BLaER1 (cell line): ENCODE measurements around the gene COL10A1.

ENCODE experiments used
- H3K27ac ChIP-seq: shearing (Covaris generic); formaldehyde crosslinking; 2 replicates; pipeline ENCODE4 v1.8.1; 2022
- H3K27me3 ChIP-seq: shearing (Covaris generic); formaldehyde crosslinking; 2 replicates; pipeline ENCODE4 v1.8.1; 2022
- H3K36me3 ChIP-seq: shearing (Covaris generic); formaldehyde crosslinking; 2 replicates; pipeline ENCODE4 v1.8.1; 2022
- H3K4me1 ChIP-seq: shearing (Covaris generic); formaldehyde crosslinking; 2 replicates; pipeline ENCODE4 v1.8.1; 2022
- H3K4me2 ChIP-seq: shearing (Covaris generic); formaldehyde crosslinking; 2 replicates; pipeline ENCODE4 v1.8.1; 2022
- H3K4me3 ChIP-seq: shearing (Covaris generic); formaldehyde crosslinking; 2 replicates; pipeline ENCODE4 v1.8.1; 2022
- H3K9ac ChIP-seq: shearing (Covaris generic); formaldehyde crosslinking; 2 replicates; pipeline ENCODE4 v1.8.1; 2022
- H3K9me3 ChIP-seq: shearing (Covaris generic); formaldehyde crosslinking; 2 replicates; pipeline ENCODE4 v1.8.1; 2022
- H4K20me1 ChIP-seq: shearing (Covaris generic); formaldehyde crosslinking; 2 replicates; pipeline ENCODE4 v1.8.1; 2022
- Cebpa-rat ChIP-seq: shearing (Covaris generic); IDR thresholded peaks from 2 replicates; pipeline ENCODE4 v1.8.1; 2022

Gene COL10A1

GRCh38 chr6:116126032-116126431 is at the start of gene COL10A1:
TSS of gene COL10A1 (minus strand) at chr6:116126132. CDS start at chr6:116125492, 640 bp downstream.
- no peak for TF ChIP-seq Cebpa-rat
- Histone ChIP-seq H3K4me1 (no peaks in the 10 kb centered on the region), H3K36me3 (no peaks in the 10 kb centered on the region), H3K27ac (no peak within 1 kb of the TSS), H3K9me3 (no peaks in the 10 kb centered on the region), H3K4me2 (no peak within 1 kb of the TSS), H3K4me3 (no peak within 1 kb of the TSS), H3K9ac (no peak within 1 kb of the TSS), H3K27me3 (no peaks in the 10 kb centered on the region), H4K20me1 (no peaks in the 10 kb centered on the region)

GRCh38 chr6:116175344-116175743 is 49.4 kb upstream of the COL10A1 start:
- H3K36me3 ChIP-seq: 0 out of 2 replicates have a peak, but pooled peaks cover 5% of the 10 kb centered on the region
- H3K4me1 ChIP-seq: no peaks in the 10 kb centered on the region
- no peak overlapping the region for H3K4me3 ChIP-seq
- no peak overlapping the region for H3K27ac ChIP-seq
- H3K4me2 ChIP-seq: no peak overlapping the region
- no peaks in the 10 kb centered on the region for H3K27me3 ChIP-seq
- no peak for TF ChIP-seq Cebpa-rat
- H3K9ac ChIP-seq: no peak overlapping the region
- H4K20me1 ChIP-seq: no peaks in the 10 kb centered on the region
- H3K9me3 ChIP-seq: peaks cover 11% of the 10 kb centered on the region

DNA sequence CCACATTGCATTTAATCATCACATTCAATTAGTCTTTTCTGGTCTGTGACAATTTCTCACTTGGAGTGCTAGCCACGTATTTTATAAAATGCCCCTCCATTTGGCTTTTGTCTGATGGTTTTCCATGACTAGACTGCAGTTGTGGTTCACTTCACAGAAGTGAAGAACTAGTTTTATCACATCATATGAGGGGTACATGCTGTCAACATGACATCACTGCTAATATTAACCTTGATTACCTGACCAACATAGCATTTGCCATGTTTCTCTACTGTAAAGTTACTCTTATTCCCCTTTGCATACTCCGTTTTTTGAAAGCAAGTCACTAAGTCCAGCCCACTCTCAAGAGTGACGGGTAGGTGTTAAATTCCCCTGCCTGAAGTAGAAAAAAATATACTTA is 48.0 kb upstream of the COL10A1 start:
- TF ChIP-seq Cebpa-rat: no peak
- Histone ChIP-seq H3K4me1 (no peaks in the 10 kb centered on the region), H3K4me3 (no peak overlapping the region), H3K9me3 (peaks cover 11% of the 10 kb centered on the region), H4K20me1 (no peaks in the 10 kb centered on the region), H3K9ac (no peak overlapping the region), H3K36me3 (0 out of 2 replicates have a peak, but pooled peaks cover 5% of the 10 kb centered on the region), H3K27ac (no peak overlapping the region), H3K27me3 (no peaks in the 10 kb centered on the region), H3K4me2 (no peak overlapping the region)

DNA sequence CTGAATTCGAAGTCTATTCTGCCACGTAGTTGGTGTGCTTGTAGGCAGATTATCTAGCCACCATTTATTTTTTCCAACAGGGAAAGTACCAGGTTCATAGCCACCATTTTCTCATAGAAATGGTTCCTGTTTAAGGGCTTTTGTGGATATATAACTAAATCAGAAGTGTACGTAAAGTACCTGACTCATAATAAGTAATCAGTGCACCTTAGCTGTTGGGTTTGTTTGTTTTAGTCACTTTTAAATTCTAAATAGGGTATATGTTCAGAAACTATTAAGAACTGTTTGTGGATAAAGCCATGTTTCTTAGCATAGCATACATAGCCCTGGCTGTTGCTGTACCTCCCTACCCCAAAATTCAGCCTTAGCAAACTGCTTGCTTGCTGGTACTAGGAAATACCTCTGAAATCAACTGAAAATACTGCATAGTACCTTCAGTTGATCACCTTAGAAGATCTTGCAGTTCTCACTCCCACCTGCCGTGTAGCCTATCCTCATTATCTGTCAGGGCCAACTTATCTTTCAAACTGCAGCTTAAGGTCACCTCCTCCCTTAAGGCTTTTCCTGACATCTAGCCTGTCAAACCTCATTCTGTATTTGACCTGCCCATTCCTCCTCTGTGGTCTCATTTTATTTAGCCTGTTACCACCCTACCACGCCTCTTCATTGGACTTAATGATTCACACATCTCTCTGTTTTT is 44.6 kb upstream of the COL10A1 start:
- no peak for TF ChIP-seq Cebpa-rat

GRCh38 chr6:116169880-116170279 is 43.9 kb upstream of the COL10A1 start:
- Histone ChIP-seq H4K20me1 (no peaks in the 10 kb centered on the region), H3K9me3 (peaks cover 17% of the 10 kb centered on the region), H3K36me3 (0 out of 2 replicates have a peak, but pooled peaks cover 5% of the 10 kb centered on the region), H3K4me3 (no peak overlapping the region), H3K27me3 (no peaks in the 10 kb centered on the region), H3K4me1 (peaks cover 9% of the 10 kb centered on the region), H3K4me2 (no peak overlapping the region), H3K9ac (no peak overlapping the region), H3K27ac (no peak overlapping the region)
- TF ChIP-seq Cebpa-rat: no peak

More for the DNA sequence above, 44.6 kb upstream of the COL10A1 start:
- H3K9me3 ChIP-seq: peaks cover 22% of the 10 kb centered on the region
- no peaks in the 10 kb centered on the region for H3K27me3 ChIP-seq
- H3K4me2 ChIP-seq: no peak overlapping the region
- peaks cover 6% of the 10 kb centered on the region for H3K4me1 ChIP-seq
- H3K36me3 ChIP-seq: 0 out of 2 replicates have a peak, but pooled peaks cover 5% of the 10 kb centered on the region
- no peak overlapping the region for H3K4me3 ChIP-seq
- no peak overlapping the region for H3K9ac ChIP-seq
- H4K20me1 ChIP-seq: no peaks in the 10 kb centered on the region
- H3K27ac ChIP-seq: no peak overlapping the region

- Histone ChIP-seq H3K4me2 (no peak overlapping the region), H3K9ac (no peak overlapping the region), H3K27me3 (no peaks in the 10 kb centered on the region), H3K27ac (no peak overlapping the region), H3K36me3 (no peaks in the 10 kb centered on the region), H3K4me1 (peaks cover 9% of the 10 kb centered on the region), H4K20me1 (no peaks in the 10 kb centered on the region), H3K4me3 (no peak overlapping the region), H3K9me3 (peaks cover 17% of the 10 kb centered on the region)
- no peak for TF ChIP-seq Cebpa-rat
These were observed 42.2 kb upstream of the COL10A1 start for GRCh38 chr6:116168148-116168547.

DNA sequence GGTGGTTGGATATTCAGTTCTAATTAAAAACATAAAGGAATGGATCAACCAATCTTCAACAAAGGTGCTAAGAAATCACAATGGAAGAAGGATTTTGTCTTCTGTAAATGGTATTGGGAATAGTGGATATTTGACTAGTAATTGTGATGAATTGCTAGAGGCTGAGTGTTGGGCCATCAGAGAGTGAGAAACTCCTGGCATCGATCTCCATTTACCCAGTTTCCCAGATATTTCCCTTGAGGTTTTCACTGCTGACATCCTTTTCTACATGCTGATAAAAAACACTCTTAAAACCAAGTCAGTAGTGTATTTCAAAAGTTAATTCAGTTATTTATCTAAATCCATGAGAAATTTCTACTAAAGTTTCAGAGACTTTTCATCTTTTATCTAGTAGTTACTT is 40.4 kb upstream of the COL10A1 start:
- Histone ChIP-seq H4K20me1 (no peaks in the 10 kb centered on the region), H3K27ac (no peak overlapping the region), H3K27me3 (no peaks in the 10 kb centered on the region), H3K4me1 (peaks cover 9% of the 10 kb centered on the region), H3K36me3 (no peaks in the 10 kb centered on the region), H3K4me2 (no peak overlapping the region), H3K4me3 (no peak overlapping the region), H3K9me3 (peaks cover 17% of the 10 kb centered on the region), H3K9ac (no peak overlapping the region)
- TF ChIP-seq Cebpa-rat: no peak

- no peak overlapping the region for H3K4me3 ChIP-seq
- peak overlapping the region; percentile 59 for H3K4me2 ChIP-seq
- no peaks in the 10 kb centered on the region for H3K36me3 ChIP-seq
- no peaks in the 10 kb centered on the region for H3K27me3 ChIP-seq
- no peak overlapping the region for H3K9ac ChIP-seq
- peaks cover 9% of the 10 kb centered on the region for H3K4me1 ChIP-seq
- H4K20me1 ChIP-seq: no peaks in the 10 kb centered on the region
- H3K9me3 ChIP-seq: peaks cover 17% of the 10 kb centered on the region
- H3K27ac ChIP-seq: no peak overlapping the region
- no peak for TF ChIP-seq Cebpa-rat
These were observed 39.7 kb upstream of the COL10A1 start for GRCh38 chr6:116165596-116165995.

DNA sequence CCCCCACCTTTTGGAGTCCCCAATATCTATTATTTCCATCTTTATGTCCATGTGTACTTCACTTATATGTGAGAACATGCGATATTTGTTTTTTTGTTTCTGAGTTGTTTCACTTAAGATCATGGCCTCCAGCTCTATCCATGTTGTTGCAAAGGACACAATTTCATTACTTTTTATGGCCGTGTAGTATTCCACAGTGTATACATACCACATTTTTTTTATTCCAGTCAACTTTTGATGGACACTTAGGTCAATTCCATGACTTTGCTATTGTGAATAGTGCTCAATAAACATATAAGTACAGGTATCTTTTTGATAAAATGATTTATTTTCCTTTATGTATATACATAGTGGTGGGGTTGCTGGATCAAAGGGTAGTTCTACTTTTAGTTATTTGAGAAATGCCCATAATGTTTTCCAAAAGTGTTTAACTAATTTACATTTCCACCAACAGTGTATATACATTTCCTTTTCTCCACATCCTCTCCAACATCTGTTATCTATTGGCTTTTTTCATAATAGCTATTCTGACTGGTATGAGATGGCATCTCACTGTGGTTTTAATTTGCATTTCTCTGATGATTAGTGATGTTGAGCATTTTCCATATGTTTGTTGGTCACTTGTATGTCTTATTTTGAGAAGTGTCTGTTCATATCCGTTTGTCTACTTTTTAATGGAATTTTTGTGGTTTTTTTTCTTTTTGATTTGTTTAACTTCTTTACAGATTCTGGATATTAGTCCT is 34.0 kb upstream of the COL10A1 start:
- no peak overlapping the region for H3K9ac ChIP-seq
- no peak overlapping the region for H3K4me2 ChIP-seq
- TF ChIP-seq Cebpa-rat: no peak
- no peaks in the 10 kb centered on the region for H3K36me3 ChIP-seq
- H3K27ac ChIP-seq: no peak overlapping the region
- H3K9me3 ChIP-seq: no peaks in the 10 kb centered on the region
- H3K4me3 ChIP-seq: no peak overlapping the region
- H4K20me1 ChIP-seq: no peaks in the 10 kb centered on the region
- H3K4me1 ChIP-seq: no peaks in the 10 kb centered on the region
- no peaks in the 10 kb centered on the region for H3K27me3 ChIP-seq

DNA sequence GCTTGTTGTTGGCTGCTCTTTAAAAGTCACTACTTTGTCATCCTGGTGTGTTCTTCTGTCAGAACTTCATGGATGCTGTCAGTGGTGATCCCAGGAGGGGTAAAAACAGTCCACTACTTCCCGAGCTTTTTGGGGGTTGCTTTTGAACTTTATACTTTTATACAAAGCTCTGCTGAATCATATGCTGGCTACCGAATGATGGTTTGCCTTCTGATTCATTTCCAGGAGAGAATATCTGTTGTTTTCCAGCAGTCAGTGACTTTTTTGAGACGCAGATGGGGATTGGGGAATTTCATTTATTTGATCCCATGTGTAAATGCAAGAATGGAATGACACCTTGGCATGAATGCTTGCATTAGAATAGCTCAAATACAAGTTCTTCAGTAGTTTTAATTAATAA is 32.7 kb upstream of the COL10A1 start:
- no peak overlapping the region for H3K27ac ChIP-seq
- H3K4me1 ChIP-seq: no peaks in the 10 kb centered on the region
- no peak overlapping the region for H3K4me3 ChIP-seq
- no peak overlapping the region for H3K4me2 ChIP-seq
- H4K20me1 ChIP-seq: no peaks in the 10 kb centered on the region
- H3K9ac ChIP-seq: no peak overlapping the region
- TF ChIP-seq Cebpa-rat: no peak
- no peaks in the 10 kb centered on the region for H3K9me3 ChIP-seq
- no peaks in the 10 kb centered on the region for H3K36me3 ChIP-seq
- H3K27me3 ChIP-seq: no peaks in the 10 kb centered on the region
